Gastrocnemius medialis (tissue), 4 donors: Measurements from ENCODE around the gene CFHR4. TPM values are rescaled to one million over a fixed set of nuclear protein-coding genes. Genes with fewer than 3 reads are reported as not detected.
"Not testable (repeated sequence)": the region's sequence is repeated elsewhere in the genome, so short reads cannot be mapped to it uniquely, and the experiment has no call there.

Source experiments
- ATAC-seq, 2 donors: fragments of 150-250 bp; one replicate each; pipeline ENCODE4 v1.9.1; 2016
- DNase-seq, 2 donors: peaks; one replicate each; pipeline ENCODE4 v3.0.0-alpha.2; 2019
- H3K27ac ChIP-seq, 4 donors: fragments of 200-600 bp; sonication (generic); 1 replicate in 1 of 4; 2 replicates in 3 of 4; pipeline ENCODE4 v1.5.1; 2016 to 2018; ENCODE audit warnings: mild to moderate bottlenecking in 2 of 4, moderate library complexity in 1 of 4
- H3K27me3 ChIP-seq, 3 donors: fragments of 200-600 bp; sonication (generic) in 2 of 3; 1 replicate in 1 of 3; 2 replicates in 2 of 3; pipeline versions ENCODE4 v1.5.1 to v1.6.0; 2016 to 2019; ENCODE audit warnings: mild to moderate bottlenecking in 1 of 3, moderate library complexity in 1 of 3
- H3K36me3 ChIP-seq, 2 donors: fragments of 200-600 bp; sonication (generic) in 1 of 2; one replicate each; pipeline ENCODE4 v1.5.1; 2017 to 2018
- H3K4me1 ChIP-seq, 2 donors: fragments of 200-600 bp; sonication (generic) in 1 of 2; one replicate each; pipeline ENCODE4 v1.5.1; 2016 to 2017; ENCODE audit warnings: mild to moderate bottlenecking in 2 of 2
- H3K4me3 ChIP-seq, 4 donors: fragments of 200-600 bp; sonication (generic) in 3 of 4; 1 replicate in 1 of 4; 2 replicates in 3 of 4; pipeline ENCODE4 v1.5.1; 2016 to 2019; ENCODE audit warnings: mild to moderate bottlenecking in 2 of 4
- H3K9me3 ChIP-seq, 3 donors: fragments of 200-600 bp; sonication (generic) in 2 of 3; 1 replicate in 1 of 3; 2 replicates in 2 of 3; pipeline ENCODE4 v1.5.1; 2016 to 2019
- CTCF ChIP-seq, 5 experiments: fragments of 450-650 bp in 3 of 5; fragments of 200-600 bp in 2 of 5; sonication (generic) in 2 of 5; IDR thresholded peaks in 4 of 5; conservative IDR thresholded peaks in 1 of 5; 1 replicate in 4 of 5; 2 replicates in 1 of 5; pipeline ENCODE4 v1.5.1; 2016 to 2019; ENCODE audit warnings: antibody characterized with exemption in 5 of 5, mild to moderate bottlenecking in 3 of 5, moderate library complexity in 3 of 5
- POLR2A ChIP-seq, 2 donors: fragments of 450-650 bp; IDR thresholded peaks; one replicate each; pipeline ENCODE4 v1.6.1; 2017; ENCODE audit warnings: antibody characterized with exemption in 2 of 2, mild to moderate bottlenecking in 2 of 2, moderate library complexity in 2 of 2
- in situ Hi-C, 4 donors: fragments of 200-750 bp; cut with MboI; loops; one replicate each; pipeline versions ENCODE4 v1.15.0 to v1.8.0; 2017; ENCODE audit warnings: low sequenced_read_pairs in 4 of 4
- intact Hi-C: fragments of 100-400 bp; cut with DNase I; formaldehyde crosslinking; loops from one replicate; pipeline ENCODE4 v1.15.1; 2023; ENCODE audit warnings: low total_unique reads
- total RNA-seq, 4 donors: library from RNA; depleted of rRNA; stranded (reverse); fragments of >200 nt; gene quantifications; one replicate each; pipeline versions ENCODE4 v1.1.0 to v1.2.3, GENCODE V29; 2016

CFHR4 gene
- under 1 TPM in 1 of 4 donors, not detected in 3; 0.20 TPM for total RNA-seq

DNA sequence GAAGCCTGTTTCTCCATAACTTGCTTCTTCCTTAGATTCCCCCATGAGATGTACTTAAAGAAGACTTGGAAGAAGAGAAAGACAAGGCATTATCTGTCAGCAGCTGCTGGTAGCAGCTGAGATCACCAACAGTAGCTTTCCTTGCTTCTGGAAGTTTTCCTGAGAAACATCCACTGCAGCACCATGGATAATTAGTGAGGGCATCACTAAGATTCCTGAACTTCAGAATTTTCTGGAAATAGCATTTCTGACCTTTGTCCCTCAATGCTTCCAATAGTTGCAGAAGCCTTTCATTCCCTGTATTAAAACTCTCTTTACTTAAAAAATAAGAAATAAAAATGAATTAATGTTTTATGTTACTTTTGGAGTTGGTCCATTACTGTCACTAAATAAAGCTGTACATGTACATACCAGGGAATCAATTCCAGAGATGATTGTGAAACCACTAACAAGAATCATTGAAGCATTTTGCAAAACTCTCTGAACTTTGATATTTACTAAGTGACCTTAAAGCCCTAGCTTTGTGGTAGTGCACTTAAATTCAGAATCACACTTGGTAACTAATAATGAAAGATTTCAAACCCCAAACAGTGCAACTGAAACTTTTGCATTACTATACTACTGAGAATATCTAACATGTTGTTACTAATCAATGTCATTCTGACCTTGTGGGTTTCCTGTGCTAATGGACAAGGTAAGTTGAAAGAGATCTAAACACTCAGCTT, at the start of gene CFHR4:
CFHR4 (plus strand) TSS at position 538 of the 725 bp plus-strand sequence; CDS start at position 637, 99 bp downstream.
- no peak for TF ChIP-seq POLR2A (IDR thresholded peaks at IDR 0.05)
- no peak for TF ChIP-seq CTCF (IDR thresholded peaks at IDR 0.05 in 4 of 5, conservative IDR thresholded peaks at IDR 0.05 in 1 of 5)
- Histone ChIP-seq H3K9me3 (no peaks in the 10 kb centered on the region), H3K36me3 (no peaks in the 10 kb centered on the region), H3K27ac (no peak within 1 kb of the TSS), H3K4me3 (no peak within 1 kb of the TSS), H3K27me3 (no peaks in the 10 kb centered on the region), H3K4me1 (no peaks in the 10 kb centered on the region)
- DNase-seq (no peak), ATAC-seq (no peak)
- in situ Hi-C loops, result no loop called here
- intact Hi-C loops, result no loop called here

- H3K4me1 ChIP-seq, DNase-seq, H3K4me3 ChIP-seq, H3K27me3 ChIP-seq, intact Hi-C loops, H3K27ac ChIP-seq, in situ Hi-C loops, H3K36me3 ChIP-seq, ATAC-seq, H3K9me3 ChIP-seq: not testable (repeated sequence)
Observed at GRCh38 chr1:196849613-196850492, 38.0 kb upstream of the CFHR4 start.

DNA sequence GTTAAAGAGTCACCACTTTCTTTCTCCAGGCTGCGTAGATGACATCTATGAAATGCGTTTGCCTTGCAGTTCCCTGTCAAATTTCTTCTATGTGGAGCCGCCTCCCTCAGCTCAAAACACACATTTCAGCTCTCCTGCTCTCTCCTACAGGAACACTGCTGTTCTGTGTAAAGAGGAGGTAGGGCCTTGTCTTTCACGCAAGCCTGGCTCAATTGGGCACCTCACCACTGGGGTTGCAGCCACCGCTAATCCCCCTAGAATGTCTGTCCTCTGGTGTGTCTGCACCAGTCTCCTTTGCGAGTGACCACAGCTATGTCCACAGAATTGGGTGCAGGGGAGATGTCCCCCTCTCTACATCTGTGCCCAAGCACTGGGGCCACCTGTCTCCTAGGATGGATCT, 31.8 kb upstream of the CFHR4 start:
- ATAC-seq, result no peak
- H3K4me3 ChIP-seq, result no peak overlapping the region
- TF ChIP-seq POLR2A (IDR thresholded peaks at IDR 0.05) (no peak), CTCF (IDR thresholded peaks at IDR 0.05 in 4 of 5, conservative IDR thresholded peaks at IDR 0.05 in 1 of 5) (no peak)

GRCh38 chr1:196857188-196857587, 30.7 kb upstream of the CFHR4 start:
- ATAC-seq (no peak), DNase-seq (no peak)
- intact Hi-C loops (no loop called here), in situ Hi-C loops (no loop called here)
- Histone ChIP-seq H3K4me3 (no peak overlapping the region), H3K9me3 (no peaks in the 10 kb centered on the region), H3K27ac (no peak overlapping the region), H3K36me3 (no peaks in the 10 kb centered on the region), H3K27me3 (no peaks in the 10 kb centered on the region), H3K4me1 (no peaks in the 10 kb centered on the region)
- TF ChIP-seq POLR2A (IDR thresholded peaks at IDR 0.05) (no peak), CTCF (IDR thresholded peaks at IDR 0.05 in 4 of 5, conservative IDR thresholded peaks at IDR 0.05 in 1 of 5) (no peak)

More for the DNA sequence above, 31.8 kb upstream of the CFHR4 start:
- no peak for DNase-seq
- H3K27me3 ChIP-seq, result no peaks in the 10 kb centered on the region
- H3K4me1 ChIP-seq, result no peaks in the 10 kb centered on the region
- H3K36me3 ChIP-seq, result no peaks in the 10 kb centered on the region
- H3K9me3 ChIP-seq, result no peaks in the 10 kb centered on the region
- intact Hi-C loops, result no loop called here
- in situ Hi-C loops, result no loop called here
- no peak overlapping the region for H3K27ac ChIP-seq

- intact Hi-C loops, result no loop called here
- H3K36me3 ChIP-seq, result no peaks in the 10 kb centered on the region
- no peak overlapping the region for H3K27ac ChIP-seq
- H3K9me3 ChIP-seq, result no peaks in the 10 kb centered on the region
- H3K27me3 ChIP-seq, result no peaks in the 10 kb centered on the region
- TF ChIP-seq CTCF (IDR thresholded peaks at IDR 0.05 in 4 of 5, conservative IDR thresholded peaks at IDR 0.05 in 1 of 5) (no peak), POLR2A (IDR thresholded peaks at IDR 0.05) (no peak)
- no peak for DNase-seq
- in situ Hi-C loops, result no loop called here
- no peak for ATAC-seq
- H3K4me1 ChIP-seq, result no peaks in the 10 kb centered on the region
- H3K4me3 ChIP-seq, result no peak overlapping the region
Observed at GRCh38 chr1:196858811-196859210, 29.0 kb upstream of the CFHR4 start.
